AG04449 (cell line): ENCODE results near the gene DDX31.

Experiments used
- CTCF ChIA-PET: fragments of 350-600 bp; formaldehyde crosslinking; extraction: SDS; loops from one replicate; lab custom pipeline; 2021; ENCODE audit warnings: antibody characterized with exemption; lab: Yijun Ruan, JAX
- POLR2A ChIA-PET: fragments of 400-600, 350-600 bp; formaldehyde crosslinking; extraction: SDS; loops from one replicate; lab custom pipeline; 2020; ENCODE audit warnings: antibody characterized with exemption, inconsistent platforms; lab: Yijun Ruan, JAX
- DNase-seq: peaks from one replicate; pipeline ENCODE4 v3.0.0-alpha.2; 2010; ENCODE audit warnings: low read depth, low spot score
- H3K4me3 ChIP-seq: 2 replicates; pipeline ENCODE4 v1.5.1; 2011; ENCODE audit warnings: low read depth, mild to moderate bottlenecking, control low read depth, low read length
- CTCF ChIP-seq: IDR thresholded peaks from one replicate; pipeline ENCODE4 v1.5.1; 2011; ENCODE audit warnings: mild to moderate bottlenecking, moderate library complexity, low read length, control low read depth, inconsistent platforms; ENCODE audit not compliant: insufficient read depth; ENCODE audit errors: missing control alignments

Gene DDX31

GRCh38 chr9:132597073-132597775 is 72.6 kb downstream of the DDX31 start:
- CTCF ChIA-PET: no interaction called here
- no peak overlapping the region for H3K4me3 ChIP-seq
- no peak for TF ChIP-seq CTCF
- no peak for DNase-seq
- POLR2A ChIA-PET: no interaction called here

- DNase-seq: no peak
- ChIA-PET POLR2A (no interaction called here), CTCF (no interaction called here)
- no peak for TF ChIP-seq CTCF
- no peak overlapping the region for H3K4me3 ChIP-seq
Observed at GRCh38 chr9:132596200-132596599, 73.6 kb downstream of the DDX31 start.

- no peak for DNase-seq
- TF ChIP-seq CTCF: no peak
- ChIA-PET CTCF (no interaction called here), POLR2A (no interaction called here)
- H3K4me3 ChIP-seq: no peak overlapping the region
Observed at GRCh38 chr9:132595319-132595718, 74.5 kb downstream of the DDX31 start.

GRCh38 chr9:132594412-132594811 is 75.4 kb downstream of the DDX31 start:
- POLR2A ChIA-PET: interaction anchor here (0.6 kb wide), 1 partner anchor 171 kb away, joined by 3 read pairs; no protein-coding TSS in a partner anchor
- no peak for DNase-seq
- H3K4me3 ChIP-seq: no peak overlapping the region
- CTCF ChIA-PET: no interaction called here
- TF ChIP-seq CTCF: no peak

- CTCF ChIA-PET: no interaction called here
- no peak for TF ChIP-seq CTCF
- DNase-seq: no peak
- POLR2A ChIA-PET: no interaction called here
- H3K4me3 ChIP-seq: no peak overlapping the region
Observed at GRCh38 chr9:132592451-132592850, 77.3 kb downstream of the DDX31 start.

- no peak for TF ChIP-seq CTCF
- ChIA-PET POLR2A (no interaction called here), CTCF (interaction anchor here (0.9 kb wide), 1 partner anchor 17 kb away, joined by 3 read pairs; no protein-coding TSS in a partner anchor)
- no peak overlapping the region for H3K4me3 ChIP-seq
- DNase-seq: no peak
Observed at GRCh38 chr9:132591751-132592314, 78.0 kb downstream of the DDX31 start.
